ENCODE data around the gene HDAC4.

HDAC4 gene

DNA sequence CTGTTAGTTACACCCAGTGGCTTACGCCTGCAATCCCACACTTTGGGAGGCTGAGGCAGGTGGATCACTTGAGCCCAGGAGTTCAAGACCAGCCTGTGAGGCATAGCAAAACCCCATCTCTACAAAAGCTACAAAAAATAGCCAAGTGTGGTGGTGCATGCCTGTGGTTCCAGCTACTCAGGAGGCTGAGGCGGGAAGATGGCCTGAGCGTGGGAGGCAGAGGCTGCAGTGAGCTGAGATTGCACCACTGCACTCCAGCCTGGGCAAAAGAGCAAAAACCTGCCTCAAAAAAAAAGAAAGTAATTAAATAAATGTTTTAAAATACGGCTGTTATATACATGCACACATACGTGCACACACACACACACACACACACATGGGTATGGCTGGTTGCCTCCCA lies 194.8 kb downstream of the HDAC4 start:
- ChIA-PET POLR2A (no interaction called here), CTCF (interaction anchor here (1.1 kb wide), 1 partner anchor 11 kb away, joined by 8 read pairs; no protein-coding TSS in a partner anchor)
- TF ChIP-seq HDGF (IDR thresholded peaks at IDR 0.05; ENCODE audit: borderline replicate concordance) (no peak), L3MBTL2 (conservative IDR thresholded peaks at IDR 0.05) (no peak), SP1 (IDR thresholded peaks at IDR 0.05) (no peak), ELF4 (IDR thresholded peaks at IDR 0.05) (no peak), ARNT (IDR thresholded peaks at IDR 0.05) (no peak)
- no peak for DNase-seq (ENCODE audit: extremely low spot score)

DNA sequence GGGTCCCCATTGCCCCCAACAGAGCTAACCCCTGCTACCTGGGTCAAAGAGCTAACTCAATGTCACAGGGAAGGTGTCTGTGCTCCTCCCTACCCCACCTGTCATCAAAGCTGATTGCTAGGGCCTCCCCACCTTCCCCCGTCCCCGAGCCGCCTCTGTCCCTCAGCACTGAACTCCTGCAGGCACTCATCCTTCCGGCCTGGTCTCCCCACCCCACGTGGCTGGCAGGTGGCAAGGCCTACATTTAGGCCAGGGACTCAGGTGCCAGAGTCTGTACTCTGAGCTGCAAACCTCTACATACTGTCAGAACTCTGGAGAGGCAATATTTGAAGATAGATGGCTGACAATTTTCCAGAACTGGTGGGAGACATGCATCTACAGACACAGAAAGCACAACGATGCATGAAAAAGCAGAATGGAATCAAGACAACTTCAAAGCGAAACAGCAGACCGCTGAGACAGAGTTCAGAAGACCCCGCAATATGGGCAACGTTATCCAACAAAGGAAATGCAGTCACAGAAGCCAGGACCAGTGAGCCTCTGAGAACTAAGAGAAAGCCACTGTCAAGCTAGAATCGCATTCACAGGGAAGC lies 195.8 kb downstream of the HDAC4 start:
- CTCF ChIA-PET: interaction anchor here (0.7 kb wide), 1 partner anchor 11 kb away, joined by 4 read pairs; no protein-coding TSS in a partner anchor
- TF ChIP-seq SUZ12 (IDR thresholded peaks at IDR 0.05): no peak
- TF ChIP-seq TARDBP (IDR thresholded peaks at IDR 0.05): no peak
- POLR2A ChIA-PET: no interaction called here
- no peak for DNase-seq (ENCODE audit: extremely low spot score)

DNA sequence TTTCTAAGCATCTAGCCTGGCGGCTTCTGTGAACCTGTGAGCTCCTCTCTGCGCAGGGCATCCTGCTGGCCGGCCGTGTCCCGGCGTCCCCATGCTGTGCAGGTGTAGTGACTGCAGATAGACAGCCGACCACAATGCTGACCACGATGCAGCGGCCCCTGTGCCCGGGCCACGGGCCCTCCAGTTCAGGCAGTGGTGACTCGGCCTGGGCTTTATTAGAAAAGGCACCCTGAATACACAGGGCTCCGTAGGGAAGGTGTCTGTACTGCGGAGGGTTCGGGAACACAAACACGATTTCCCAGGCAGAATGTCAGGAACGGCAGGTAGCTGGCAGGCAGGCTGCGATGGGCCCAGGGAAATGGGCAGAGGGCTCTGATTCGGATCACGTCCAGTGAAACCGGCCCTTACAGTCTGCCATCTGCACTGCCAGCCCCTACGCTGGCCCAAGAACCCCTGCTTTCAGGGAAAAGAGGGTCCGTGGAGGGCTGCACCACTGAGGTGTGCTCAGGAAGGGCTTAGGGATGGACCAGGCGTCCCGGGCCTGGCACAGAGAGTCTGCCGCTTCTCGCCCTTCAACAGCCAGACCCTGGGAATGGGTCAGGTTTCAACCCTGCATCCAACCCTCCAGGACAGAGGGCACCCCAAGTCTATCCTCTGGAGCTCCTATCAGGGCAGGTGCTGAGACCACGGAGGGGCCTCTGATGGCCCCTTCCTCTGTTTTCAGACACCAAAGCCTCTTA lies 196.5 kb downstream of the HDAC4 start:
- CTCF ChIA-PET: no interaction called here
- DNase-seq (ENCODE audit: extremely low spot score): no peak
- POLR2A ChIA-PET: no interaction called here
- TF ChIP-seq CTBP1 (IDR thresholded peaks at IDR 0.05; ENCODE audit: borderline replicate concordance) (no peak), ZNF384 (IDR thresholded peaks at IDR 0.05) (no peak), ARNT (IDR thresholded peaks at IDR 0.05) (no peak), HDGF (IDR thresholded peaks at IDR 0.05; ENCODE audit: borderline replicate concordance) (no peak)
- TF ChIP-seq, protein P1, sequence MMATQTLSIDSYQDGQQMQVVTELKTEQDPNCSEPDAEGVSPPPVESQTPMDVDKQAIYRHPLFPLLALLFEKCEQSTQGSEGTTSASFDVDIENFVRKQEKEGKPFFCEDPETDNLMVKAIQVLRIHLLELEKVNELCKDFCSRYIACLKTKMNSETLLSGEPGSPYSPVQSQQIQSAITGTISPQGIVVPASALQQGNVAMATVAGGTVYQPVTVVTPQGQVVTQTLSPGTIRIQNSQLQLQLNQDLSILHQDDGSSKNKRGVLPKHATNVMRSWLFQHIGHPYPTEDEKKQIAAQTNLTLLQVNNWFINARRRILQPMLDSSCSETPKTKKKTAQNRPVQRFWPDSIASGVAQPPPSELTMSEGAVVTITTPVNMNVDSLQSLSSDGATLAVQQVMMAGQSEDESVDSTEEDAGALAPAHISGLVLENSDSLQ (IDR thresholded peaks at IDR 0.05): no peak

DNA sequence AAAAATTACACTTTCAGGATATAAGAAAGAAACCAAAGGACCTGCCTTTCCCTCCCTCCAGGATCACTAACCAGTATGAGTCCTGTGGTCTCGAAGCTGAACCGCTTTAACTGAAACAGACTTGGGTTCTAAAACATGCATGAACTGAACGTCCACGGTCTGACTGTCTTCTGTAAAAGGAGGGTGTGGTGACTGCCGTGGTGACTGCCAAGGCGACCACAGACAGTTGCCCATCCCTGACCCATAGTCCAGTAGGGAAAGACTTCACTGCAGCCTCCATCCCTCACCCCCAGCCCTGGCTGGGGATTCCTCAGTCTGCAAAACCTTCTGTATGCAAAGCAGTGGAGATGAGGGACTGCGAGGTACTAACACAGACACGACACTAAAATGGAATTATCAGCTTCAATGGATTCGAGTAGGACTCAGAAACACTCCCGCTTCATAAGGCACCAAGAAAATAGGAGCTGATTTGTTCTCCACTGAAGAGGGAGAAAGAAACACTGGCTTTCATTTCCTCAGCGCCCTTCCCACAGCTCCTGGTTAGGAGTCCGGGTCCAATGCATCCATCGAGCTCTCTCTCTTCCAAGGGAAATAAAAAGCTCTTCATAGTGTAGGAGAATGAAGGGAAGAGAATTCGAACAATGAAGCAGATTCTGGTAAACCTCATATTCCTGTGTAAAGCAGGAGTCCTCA lies 197.2 kb downstream of the HDAC4 start:
- DNase-seq (ENCODE audit: extremely low spot score): no peak
- ChIA-PET POLR2A (no interaction called here), CTCF (no interaction called here)
- TF ChIP-seq BHLHE40 (IDR thresholded peaks at IDR 0.05; ENCODE audit: borderline replicate concordance): no peak
- TF ChIP-seq, protein P1 (IDR thresholded peaks at IDR 0.05): no peak
- TF ChIP-seq LEF1 (IDR thresholded peaks at IDR 0.05; ENCODE audit: borderline replicate concordance): no peak
- no peak for TF ChIP-seq FOXK2 (IDR thresholded peaks at IDR 0.05)
- TF ChIP-seq CTBP1 (IDR thresholded peaks at IDR 0.05; ENCODE audit: borderline replicate concordance): no peak
- TF ChIP-seq ELF4 (IDR thresholded peaks at IDR 0.05): no peak
- TF ChIP-seq FOXM1 (IDR thresholded peaks at IDR 0.05; ENCODE audit: borderline replicate concordance): no peak
- no peak for TF ChIP-seq ARNT (IDR thresholded peaks at IDR 0.05)
- TF ChIP-seq SUZ12 (IDR thresholded peaks at IDR 0.05): no peak

DNA sequence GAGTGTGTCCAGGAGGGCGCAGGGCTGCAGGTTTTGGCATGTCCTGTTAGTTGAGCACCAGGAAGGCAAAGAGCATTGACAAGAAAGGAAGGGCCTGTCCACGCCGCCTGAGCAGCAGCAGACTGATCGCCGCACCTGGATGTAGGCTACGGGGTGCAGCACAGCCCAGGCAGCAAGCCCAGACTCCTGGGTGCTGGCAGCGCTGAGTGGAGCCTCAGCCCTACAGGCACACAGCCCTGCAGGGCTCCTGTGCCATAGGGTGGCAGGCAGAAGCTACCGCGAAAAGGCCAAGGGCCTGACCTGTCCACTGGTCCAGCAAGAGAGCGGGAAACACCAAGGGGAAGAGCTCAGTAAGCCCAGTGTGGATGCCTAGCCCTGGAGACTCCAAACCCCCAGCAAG lies 198.0 kb downstream of the HDAC4 start:
- CTCF ChIA-PET: no interaction called here
- DNase-seq (ENCODE audit: extremely low spot score): no peak
- POLR2A ChIA-PET: no interaction called here
- TF ChIP-seq ARNT (IDR thresholded peaks at IDR 0.05) (no peak), SP1 (IDR thresholded peaks at IDR 0.05) (no peak), SUZ12 (IDR thresholded peaks at IDR 0.05) (no peak), FOXA1 (IDR thresholded peaks at IDR 0.05) (no peak), HDGF (IDR thresholded peaks at IDR 0.05; ENCODE audit: borderline replicate concordance) (no peak), CTBP1 (IDR thresholded peaks at IDR 0.05; ENCODE audit: borderline replicate concordance) (no peak)

DNA sequence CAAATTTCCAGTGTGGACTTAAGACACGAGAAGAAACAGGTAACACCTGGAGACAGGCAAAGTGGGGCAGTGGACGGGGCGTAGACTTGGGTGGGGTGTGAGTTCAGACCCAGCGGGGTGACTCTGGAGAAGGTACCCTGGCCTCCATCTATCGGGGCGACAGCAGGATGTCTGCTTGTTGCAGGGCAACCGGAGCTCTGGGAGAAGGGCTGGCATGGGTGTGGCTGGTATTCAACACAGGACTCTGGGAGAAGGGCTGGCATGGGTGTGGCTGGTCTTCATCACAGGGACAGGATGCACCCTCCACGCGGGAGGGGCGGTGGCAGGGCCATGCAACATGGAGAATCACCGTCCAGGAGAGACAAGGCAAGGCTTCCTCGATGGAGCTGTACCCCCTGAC lies 198.5 kb downstream of the HDAC4 start:
- ChIA-PET POLR2A (no interaction called here), CTCF (no interaction called here)
- no peak for DNase-seq (ENCODE audit: extremely low spot score)
- TF ChIP-seq HDGF (IDR thresholded peaks at IDR 0.05; ENCODE audit: borderline replicate concordance) (no peak), SUZ12 (IDR thresholded peaks at IDR 0.05) (no peak), LEF1 (IDR thresholded peaks at IDR 0.05; ENCODE audit: borderline replicate concordance) (no peak), FOXK2 (IDR thresholded peaks at IDR 0.05) (no peak), NFRKB (IDR thresholded peaks at IDR 0.05) (no peak), SP1 (IDR thresholded peaks at IDR 0.05) (no peak), CTBP1 (IDR thresholded peaks at IDR 0.05; ENCODE audit: borderline replicate concordance) (no peak), ELF4 (IDR thresholded peaks at IDR 0.05) (no peak), ZNF384 (IDR thresholded peaks at IDR 0.05) (no peak)

DNA sequence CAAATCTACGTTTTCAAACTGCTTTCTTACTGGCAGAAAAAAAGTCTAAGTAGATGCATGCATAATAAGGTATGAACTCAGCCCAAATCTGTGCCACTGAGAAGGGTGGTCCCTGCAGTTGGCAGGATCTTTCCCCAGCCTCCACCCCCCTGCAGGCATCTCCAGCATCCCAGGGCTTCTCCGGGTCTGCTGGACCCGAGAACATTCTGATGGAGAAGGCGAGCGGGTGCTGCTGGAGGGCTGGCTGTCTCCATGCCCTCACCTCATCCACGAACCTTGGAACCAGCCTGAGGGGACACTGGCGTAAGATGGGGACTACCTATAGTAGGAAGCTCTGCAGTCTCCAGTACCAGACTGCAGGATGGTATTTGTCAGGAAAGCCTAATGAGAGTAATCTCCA lies 198.9 kb downstream of the HDAC4 start:
- TF ChIP-seq FOXM1 (IDR thresholded peaks at IDR 0.05; ENCODE audit: borderline replicate concordance) (no peak), HDGF (IDR thresholded peaks at IDR 0.05; ENCODE audit: borderline replicate concordance) (no peak), LEF1 (IDR thresholded peaks at IDR 0.05; ENCODE audit: borderline replicate concordance) (no peak), ARNT (IDR thresholded peaks at IDR 0.05) (no peak), NFRKB (IDR thresholded peaks at IDR 0.05) (no peak), FOXK2 (IDR thresholded peaks at IDR 0.05) (no peak), L3MBTL2 (conservative IDR thresholded peaks at IDR 0.05) (no peak), CTBP1 (IDR thresholded peaks at IDR 0.05; ENCODE audit: borderline replicate concordance) (no peak), TARDBP (IDR thresholded peaks at IDR 0.05) (no peak), FOXA1 (IDR thresholded peaks at IDR 0.05) (no peak), ZNF384 (IDR thresholded peaks at IDR 0.05) (no peak), ELF4 (IDR thresholded peaks at IDR 0.05) (no peak), SP1 (IDR thresholded peaks at IDR 0.05) (no peak), BHLHE40 (IDR thresholded peaks at IDR 0.05; ENCODE audit: borderline replicate concordance) (no peak)
- TF ChIP-seq, protein P1 (IDR thresholded peaks at IDR 0.05): no peak
- DNase-seq (ENCODE audit: extremely low spot score): no peak
- ChIA-PET POLR2A (no interaction called here), CTCF (no interaction called here)

Measured in HEK293T (cell line).